GM12864 (cell line): ENCODE data around the gene LSR.

Experiments
- DNase-seq: peaks from one replicate; pipeline ENCODE4 v3.0.0-alpha.2; 2011; ENCODE audit warnings: low read depth
- H3K4me3 ChIP-seq: 2 replicates; pipeline ENCODE4 v1.5.1; 2011; ENCODE audit warnings: mild to moderate bottlenecking, low read depth, low read length, control low read depth
- CTCF ChIP-seq: IDR thresholded peaks from 2 replicates; pipeline ENCODE4 v1.5.1; 2011; ENCODE audit warnings: low read depth, mild to moderate bottlenecking, moderate library complexity, low read length, control low read depth, inconsistent platforms; ENCODE audit errors: missing control alignments

Gene LSR

GRCh38 chr19:35225951-35226350 lies 22.9 kb upstream of the LSR start:
- H3K4me3 ChIP-seq = no peak overlapping the region
- no peak for DNase-seq
- TF ChIP-seq CTCF = no peak

- DNase-seq = no peak
- H3K4me3 ChIP-seq = no peak overlapping the region
- TF ChIP-seq CTCF = no peak
Observed at GRCh38 chr19:35226748-35227147, 22.1 kb upstream of the LSR start.

- no peak for TF ChIP-seq CTCF
- H3K4me3 ChIP-seq = no peak within 1 kb of the TSS
- no peak for DNase-seq
Observed at GRCh38 chr19:35228177-35228930, 20.4 kb upstream of the LSR start, which contains the start of gene FAM187B. FAM187B (minus strand) TSS chr19:35228739; CDS start chr19:35228680, 59 bp downstream.

- TF ChIP-seq CTCF = no peak
- no peak overlapping the region for H3K4me3 ChIP-seq
- no peak for DNase-seq
Observed at GRCh38 chr19:35229601-35230000, 19.2 kb upstream of the LSR start.

- no peak for TF ChIP-seq CTCF
- H3K4me3 ChIP-seq = no peak overlapping the region
- DNase-seq = no peak
Observed at GRCh38 chr19:35231956-35232645, 16.7 kb upstream of the LSR start.

- no peak overlapping the region for H3K4me3 ChIP-seq
- no peak for DNase-seq
- no peak for TF ChIP-seq CTCF
Observed at GRCh38 chr19:35232912-35233311, 15.9 kb upstream of the LSR start.
